GM21515 (cell line): ENCODE data around the gene CPD.
"Not testable (repeated sequence)": the region's sequence is repeated elsewhere in the genome, so short reads cannot be mapped to it uniquely, and the experiment has no call there.

Source experiments
- ATAC-seq: cut with Tn5 transposase; IDR thresholded peaks from one replicate; pipeline ENCODE4 v1.9.1; 2021; ENCODE audit not compliant: unreplicated experiment

CPD gene

DNA sequence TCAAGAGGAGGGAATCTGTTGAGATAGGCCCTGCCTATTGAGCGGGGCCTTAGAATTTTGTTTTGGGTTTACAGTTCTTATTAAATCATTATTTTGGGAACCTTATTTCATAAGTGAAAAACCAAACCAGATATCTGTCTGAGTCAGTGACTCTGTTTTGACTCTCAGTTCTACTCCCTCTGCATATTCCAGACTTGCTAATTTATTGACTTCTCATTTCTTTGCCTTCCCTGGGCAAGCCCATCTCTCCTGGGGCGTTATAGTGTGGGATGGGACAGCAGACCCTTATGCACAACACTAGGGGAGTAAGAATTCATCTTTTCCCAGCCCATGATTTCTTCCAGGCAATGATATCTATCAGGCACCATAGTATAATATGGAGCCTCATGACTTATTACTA, 45.7 kb downstream of the CPD start:
- ATAC-seq: no peak

DNA sequence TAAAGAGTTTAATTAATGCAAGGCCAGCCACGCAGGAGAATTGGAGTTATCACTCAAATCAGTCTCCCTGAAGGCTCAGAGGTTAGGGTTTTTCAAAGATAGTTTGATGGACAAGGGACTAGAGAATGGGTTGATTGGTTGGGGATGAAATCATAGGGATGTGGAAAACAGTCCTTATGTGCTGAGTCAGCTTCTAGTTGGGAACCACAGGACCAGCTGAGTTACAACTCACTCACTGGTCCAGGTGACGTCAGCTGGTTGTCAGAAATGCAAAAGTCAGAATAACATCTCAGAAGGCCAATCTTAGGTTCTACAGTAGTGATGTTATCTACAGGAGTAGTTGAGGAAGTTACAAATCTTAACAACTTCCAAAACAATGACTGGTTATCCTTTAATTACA, 47.6 kb downstream of the CPD start:
- ATAC-seq: no peak

DNA sequence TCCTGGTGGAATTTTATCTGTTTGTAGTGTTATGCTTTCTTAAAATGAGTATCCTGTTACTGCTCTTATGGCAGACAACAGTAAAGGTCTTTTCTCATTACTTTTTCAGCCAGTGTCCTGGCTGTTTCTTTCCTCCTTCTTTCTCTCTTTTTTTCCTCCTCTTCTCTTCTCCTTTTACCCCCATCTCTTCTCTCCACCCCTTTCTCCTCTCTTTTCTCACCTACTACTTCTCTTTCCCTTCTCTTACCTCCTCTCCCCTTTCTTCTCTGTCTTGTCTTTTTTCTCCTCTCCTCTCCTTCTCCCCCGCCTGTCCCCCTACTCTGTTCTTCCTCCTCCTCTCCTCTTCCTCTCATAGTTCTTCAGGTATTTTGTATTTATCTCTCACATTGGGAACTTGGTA, 48.9 kb downstream of the CPD start:
- ATAC-seq: no peak

DNA sequence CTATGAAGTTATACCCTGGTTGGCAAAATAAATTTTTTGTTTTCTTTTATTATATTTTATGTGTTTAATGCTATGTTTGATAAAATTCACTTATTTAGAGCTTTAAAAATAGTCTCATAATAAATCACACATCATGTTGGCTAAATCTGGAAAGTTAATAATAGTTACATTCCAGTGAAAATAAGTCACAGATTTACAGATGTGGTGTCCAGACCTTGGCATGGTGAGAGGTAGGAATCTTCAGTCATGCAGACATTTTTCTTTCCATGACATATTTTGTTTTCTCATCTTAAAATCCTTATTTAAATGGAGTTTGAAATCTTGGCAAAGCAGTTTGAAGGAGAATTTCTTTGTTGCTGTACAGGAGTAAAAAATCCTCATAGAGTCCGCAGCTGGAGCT, 50.4 kb downstream of the CPD start:
- no peak for ATAC-seq

DNA sequence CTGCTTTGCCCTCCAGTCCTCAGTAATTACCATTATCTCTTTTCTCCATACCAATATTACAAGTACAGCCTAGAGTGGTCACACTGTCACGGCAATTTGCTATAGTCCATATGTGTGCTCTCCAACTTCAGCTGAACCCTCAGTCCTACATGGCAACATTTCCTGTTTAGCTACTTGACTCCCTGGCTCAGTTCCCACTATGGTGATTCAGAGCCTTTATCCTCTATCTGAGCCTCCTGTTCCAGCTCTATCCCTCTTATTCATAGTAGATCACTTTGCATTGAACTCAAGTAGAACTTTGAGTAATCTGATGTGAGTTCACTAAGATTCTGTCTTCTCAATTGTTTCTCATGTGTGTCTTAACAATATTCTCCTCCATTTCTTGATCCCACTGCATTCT, 54.8 kb downstream of the CPD start:
- ATAC-seq: no peak

DNA sequence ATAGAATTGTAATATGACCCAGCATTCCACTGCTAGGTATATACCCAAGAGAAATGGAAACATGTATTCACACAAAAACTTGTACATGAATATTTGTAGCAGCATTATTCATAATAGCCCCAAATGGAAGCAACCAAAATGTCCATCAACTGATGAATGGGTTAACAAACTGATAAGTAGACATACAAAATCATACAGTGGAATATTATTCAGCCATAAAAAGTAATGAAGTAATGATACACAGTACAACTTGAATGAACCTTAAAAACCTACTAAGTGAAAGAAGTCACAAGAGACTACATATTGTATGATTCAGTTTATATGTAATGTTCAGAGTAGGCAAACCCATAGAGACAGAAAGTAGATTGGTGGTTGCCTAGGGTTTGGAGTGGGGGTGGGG, 58.0 kb downstream of the CPD start:
- no peak for ATAC-seq

DNA sequence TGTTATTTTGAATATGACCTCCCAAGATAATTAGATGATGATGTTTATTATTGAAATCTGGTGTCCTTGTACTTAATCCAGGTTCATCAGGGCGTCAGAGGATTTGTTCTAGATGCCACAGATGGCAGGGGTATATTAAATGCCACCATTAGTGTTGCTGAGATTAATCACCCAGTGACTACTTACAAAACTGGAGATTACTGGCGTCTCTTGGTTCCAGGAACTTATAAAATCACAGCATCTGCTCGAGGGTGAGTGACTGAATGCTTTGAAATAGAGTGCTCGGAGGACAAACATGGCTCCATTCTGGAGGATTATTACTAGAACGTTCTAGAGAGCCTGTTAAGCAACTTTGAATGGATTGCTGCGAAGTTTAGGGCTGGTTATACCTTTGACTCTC, 65.0 kb downstream of the CPD start:
- no peak for ATAC-seq

DNA sequence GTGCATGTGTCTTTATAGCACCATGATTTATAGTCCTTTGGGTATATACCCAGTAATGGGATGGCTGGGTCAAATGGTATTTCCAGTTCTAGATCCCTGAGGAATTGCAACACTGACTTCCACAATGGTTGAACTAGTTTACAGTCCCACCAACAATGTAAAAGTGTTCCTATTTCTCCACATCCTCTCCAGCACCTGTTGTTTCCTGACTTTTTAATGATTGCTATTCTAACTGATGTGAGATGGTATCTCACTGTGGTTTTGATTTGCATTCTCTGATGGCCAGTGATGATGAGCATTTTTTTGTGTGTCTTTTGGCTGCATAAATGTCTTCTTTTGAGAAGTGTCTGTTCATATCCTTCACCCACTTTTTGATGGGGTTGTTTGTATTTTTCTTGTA, 67.9 kb downstream of the CPD start:
- not testable (repeated sequence) for ATAC-seq

DNA sequence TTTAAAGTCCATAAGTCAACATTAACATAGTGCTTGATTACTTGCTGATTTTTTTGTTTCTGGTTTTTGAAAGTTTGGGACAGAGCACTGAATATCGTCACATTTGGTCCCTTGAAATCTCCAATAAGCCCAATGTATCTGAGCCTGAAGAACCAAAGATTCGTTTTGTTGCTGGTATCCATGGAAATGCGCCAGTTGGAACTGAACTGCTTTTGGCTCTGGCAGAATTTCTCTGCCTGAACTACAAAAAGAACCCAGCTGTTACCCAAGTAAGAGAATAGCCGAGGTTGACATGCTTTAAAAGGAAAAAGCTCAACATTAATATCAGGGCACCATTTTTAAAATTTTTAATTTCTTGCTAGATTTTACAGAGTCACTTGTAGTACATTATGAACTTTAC, 70.8 kb downstream of the CPD start:
- no peak for ATAC-seq

DNA sequence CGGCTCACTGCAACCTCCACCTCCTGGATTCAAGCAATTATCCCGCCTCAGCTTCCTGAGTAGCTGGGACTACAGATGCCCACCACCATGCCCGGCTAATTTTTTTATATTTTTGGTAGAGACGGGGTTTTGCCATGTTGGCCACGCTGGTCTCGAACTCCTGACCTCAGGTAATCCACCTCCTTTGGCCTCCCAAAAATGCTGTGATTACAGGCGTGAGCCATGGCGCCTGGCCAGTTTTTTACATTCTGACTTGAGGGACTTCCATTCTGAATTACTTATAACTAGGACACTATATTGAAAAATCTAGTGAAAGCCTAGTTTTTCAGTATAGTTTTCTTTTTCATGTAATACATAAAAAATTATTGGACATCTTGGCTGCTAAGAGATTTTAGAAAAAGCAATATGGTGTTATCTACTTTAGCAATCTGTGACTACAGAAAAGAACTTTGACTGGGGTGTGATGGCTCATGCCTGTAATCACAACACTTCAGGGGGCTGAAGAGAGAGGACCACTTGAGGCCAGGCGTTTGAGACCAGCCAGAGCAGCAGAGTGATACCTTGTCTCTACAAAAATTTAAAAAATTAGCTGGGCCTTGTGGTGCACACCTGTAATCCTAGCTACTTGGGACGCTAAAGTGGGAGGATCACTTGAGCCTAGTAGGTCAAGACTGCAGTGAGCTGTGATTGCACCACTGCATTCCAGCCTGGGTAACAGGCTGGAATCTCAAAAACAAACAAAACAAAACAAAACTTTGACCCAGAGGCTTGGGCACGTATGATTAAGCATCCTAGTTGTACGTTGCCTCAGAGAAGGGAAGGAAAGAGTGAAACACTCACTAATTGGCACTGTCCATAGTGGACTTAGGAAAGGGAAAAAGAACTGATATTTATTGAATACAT, 71.6 kb downstream of the CPD start:
- ATAC-seq: no peak

DNA sequence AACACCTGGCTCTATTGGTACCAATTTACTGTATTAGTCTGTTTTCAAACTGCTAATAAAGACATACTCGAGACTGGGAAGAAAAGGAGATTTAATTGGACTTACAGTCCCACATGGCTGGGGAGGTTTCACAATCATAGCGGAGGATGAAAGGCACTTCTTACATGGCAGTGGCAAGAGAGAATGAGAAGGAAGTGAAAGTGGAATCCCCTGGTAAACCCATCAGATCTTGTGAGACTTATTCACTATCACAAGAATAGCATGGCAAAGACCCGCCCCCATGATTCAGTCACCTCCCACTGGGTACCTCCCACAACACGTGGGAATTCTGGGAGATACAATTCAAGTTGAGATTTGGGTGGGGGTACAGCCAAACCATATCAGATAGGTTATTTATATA, 75.9 kb downstream of the CPD start:
- ATAC-seq: no peak

DNA sequence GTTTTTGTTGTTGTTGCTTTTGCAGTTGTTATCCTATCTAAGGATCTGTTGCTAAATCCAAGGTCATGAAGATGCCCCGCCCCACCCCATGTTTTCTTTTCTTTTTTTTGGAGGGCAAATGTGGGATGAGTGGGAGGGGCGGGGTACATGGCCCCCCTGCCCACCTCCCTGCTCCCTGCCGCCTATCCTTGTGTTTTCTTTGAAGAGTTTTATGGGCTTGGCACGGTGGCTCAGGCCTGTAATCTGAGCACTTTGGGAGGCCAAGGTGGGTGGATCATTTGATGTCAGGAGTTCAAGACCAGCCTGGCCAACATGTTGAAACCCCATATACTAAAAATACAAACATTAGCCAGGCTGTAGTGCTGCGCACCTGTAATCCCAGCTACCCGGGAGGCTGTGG, 79.6 kb downstream of the CPD start:
- ATAC-seq: no peak

DNA sequence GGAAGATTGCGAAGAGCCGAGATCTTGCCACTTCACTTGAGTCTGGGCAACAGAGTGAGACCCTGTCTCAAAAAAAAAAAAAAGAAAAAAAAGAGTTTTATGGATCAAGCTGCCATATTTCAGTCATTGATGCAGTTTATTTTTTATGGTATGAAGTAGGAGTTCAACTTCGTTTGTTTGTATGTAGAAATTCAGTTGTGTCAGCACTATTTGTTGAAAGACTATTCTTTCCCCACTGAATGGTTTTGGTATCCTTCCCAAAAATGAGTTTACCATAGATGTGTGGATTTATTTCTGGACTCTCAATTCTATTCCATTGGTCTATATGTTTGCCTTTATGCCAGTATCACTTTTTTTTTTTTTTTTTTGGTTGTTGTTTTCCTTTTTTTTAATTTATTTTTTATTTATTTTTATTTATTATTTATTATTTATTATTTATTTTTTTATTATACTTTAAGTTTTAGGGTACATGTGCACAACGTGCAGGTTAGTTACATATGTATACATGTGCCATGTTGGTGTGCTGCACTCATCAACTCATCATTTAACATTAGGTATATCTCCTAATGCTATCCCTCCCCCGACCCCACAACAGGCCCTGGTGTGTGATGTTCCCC, 80.2 kb downstream of the CPD start:
- not testable (repeated sequence) for ATAC-seq

DNA sequence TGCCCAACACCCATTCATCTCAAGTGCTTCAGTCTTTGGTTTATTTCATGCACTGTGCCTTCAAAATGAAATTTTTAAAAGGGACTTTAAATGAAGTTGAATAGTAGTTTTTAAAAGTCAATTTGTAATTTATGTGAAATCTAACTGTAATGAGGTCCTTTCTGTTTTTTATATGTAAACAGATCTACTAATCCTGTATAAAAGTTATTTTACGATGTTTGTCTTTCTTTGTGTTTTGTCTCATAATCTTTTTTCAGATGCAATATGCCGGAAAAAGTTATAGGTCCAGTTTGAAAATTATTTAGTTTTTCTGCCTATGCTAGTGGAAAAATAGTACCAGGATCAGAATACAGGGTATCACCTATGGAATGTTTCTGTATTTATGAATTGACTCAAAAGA, 89.7 kb downstream of the CPD start:
- no peak for ATAC-seq

DNA sequence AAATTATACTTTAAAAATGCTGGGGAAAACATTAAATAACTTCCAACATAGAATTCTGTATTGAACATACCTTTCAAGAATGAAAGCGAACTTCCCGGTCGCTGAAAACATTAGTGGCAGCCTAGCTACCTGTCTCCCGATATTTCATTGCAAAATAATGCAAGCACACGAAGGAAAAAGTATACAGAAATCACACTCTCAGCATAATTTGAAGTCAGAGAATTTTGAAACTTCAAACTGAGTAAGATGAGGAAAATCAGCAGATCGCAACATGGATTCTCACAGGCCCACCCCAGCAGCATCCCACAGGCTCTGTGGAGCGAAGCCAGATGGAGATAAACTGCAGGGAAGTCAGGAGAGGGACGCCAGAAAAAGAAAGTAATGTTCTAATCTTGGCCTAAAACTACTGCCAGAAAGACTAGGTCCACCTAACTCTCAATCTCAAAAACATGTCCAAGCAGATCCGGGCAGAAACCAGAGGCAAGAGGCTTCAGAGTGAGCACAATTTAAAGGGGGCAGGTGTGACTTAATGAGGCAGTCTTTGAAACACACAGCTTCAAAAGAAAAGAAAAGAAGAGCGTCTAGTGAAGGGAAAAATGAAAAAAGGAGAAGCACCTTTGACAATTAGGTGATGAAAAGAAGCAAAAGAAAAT, 93.6 kb downstream of the CPD start:
- ATAC-seq: no peak

DNA sequence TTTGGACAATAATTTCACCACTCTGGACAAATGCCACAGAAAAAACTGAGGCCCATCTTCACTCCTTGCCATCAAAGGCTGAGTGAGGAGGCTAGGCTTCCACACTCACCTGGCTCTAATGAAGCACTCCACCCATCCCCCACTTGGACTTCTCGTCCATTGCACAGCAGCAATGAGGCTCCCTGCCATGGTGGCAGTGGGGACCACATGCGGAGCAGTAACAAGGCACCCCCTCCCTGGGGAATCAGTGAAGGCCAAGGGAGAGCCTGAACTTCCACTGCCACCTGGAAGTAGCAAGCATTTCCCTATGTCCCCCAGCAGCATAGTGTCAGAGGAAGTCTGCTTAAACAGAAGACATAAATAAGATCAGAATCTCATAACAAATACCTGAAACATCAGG, 96.5 kb downstream of the CPD start:
- no peak for ATAC-seq

DNA sequence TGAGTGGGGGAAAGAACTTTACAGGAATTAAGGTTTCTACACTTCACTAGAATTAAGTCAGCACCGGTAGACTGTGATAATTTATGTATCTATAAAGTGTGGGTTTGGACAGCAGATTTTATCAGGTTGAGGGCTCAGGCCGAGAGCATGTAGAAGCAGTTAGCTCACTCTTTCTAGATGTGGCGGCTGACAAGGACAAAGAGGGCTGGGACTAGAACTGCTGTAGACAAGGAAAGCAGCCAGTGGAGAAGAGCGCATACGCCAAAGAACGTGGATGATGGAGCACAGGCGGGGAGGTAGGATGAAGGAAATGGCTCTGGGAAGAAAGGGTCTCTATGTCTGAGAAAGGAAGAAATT, 98.0 kb downstream of the CPD start:
- peak; percentile 32 for ATAC-seq

DNA sequence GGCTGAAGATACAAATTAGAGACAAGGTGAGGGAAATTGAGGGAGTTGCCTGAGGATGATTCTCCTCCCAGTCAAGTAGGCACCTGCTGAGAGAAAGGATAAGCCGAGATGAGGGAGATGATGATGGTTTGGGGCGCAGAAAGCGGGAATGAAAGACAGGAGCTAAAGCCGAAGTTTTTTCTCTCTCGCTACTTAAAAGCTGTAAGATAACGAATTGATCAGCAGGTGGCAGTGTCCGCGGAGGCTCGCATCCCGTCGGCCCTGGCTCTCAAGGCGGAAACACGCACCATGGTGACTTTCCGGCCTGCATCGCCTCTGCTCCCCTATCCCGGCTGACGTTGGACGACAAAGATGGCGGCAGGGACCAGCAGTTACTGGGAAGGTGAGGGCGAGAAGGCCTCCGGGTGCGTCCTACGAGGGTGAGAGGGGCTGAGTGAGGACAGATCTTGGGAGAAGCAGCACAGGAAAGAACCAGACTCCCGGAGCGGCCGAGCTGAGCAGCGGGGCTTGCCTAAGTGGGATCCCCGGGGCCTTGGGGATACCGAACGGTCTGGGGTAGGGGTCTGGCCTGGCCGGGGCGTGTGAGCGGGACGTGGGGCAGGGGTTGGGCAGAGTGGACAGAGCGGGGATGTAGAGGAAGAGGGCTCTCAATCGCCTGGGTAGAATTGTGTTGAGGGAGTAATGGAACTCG, 98.5 kb downstream of the CPD start, which contains the start of gene GOSR1:
GOSR1 (plus strand) TSS at position 326 of the 691 bp plus-strand sequence; CDS start at position 352, 26 bp downstream.
- peak; percentile 90 for ATAC-seq

DNA sequence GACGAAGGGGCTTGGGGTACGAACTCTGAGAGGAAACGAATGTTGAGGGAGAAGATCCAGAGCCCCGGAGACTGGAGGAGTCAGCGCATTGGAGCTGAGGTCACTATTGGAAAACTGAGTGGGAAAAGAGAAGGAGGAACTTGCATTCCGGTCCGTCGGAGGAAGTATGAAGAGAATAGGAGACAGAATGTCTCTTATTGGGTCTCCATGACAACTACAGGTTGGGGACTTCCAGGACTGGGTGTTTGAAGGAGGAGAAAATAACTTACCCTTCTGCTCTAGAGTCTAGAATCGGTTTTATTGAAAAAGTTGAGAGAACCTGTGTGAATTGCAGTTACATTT, 99.0 kb downstream of the CPD start:
- ATAC-seq: peak; percentile 12

DNA sequence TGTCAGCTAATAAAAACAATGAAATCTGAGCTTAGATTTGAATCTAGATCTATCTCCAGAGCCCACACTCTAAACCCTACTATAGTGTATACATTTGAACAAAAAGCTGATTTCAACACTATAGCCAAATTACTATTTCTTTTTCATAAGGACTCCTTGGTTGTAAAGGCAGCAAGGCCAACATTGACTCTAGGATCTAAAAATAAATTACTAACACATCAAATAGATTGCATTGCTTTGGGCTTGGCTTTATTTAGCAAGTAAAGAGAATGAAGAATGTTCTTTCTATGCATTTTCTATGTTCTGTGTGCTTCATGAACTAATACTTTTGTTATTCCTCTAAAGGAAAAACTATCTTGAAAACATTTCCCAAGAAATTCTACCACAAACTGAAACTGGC, 103.8 kb downstream of the CPD start:
- ATAC-seq: no peak

DNA sequence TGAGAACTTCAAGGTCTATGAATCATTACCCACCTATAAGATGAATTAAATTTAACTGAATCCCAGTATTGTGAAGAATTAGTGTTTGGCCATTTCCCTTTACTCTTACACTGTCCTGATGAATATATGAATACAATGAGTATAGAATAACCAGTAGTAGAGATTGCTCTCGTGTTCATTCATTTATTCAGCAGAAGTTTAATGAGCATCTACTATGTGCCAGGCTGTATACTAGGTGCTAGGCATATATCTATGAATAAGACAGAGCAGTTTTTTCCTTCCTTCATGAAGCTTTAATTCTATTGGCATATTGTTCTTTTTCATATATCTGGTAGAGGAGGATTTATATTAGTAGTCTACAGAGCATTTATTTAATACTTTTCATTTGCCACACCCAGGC, 104.4 kb downstream of the CPD start:
- no peak for ATAC-seq

DNA sequence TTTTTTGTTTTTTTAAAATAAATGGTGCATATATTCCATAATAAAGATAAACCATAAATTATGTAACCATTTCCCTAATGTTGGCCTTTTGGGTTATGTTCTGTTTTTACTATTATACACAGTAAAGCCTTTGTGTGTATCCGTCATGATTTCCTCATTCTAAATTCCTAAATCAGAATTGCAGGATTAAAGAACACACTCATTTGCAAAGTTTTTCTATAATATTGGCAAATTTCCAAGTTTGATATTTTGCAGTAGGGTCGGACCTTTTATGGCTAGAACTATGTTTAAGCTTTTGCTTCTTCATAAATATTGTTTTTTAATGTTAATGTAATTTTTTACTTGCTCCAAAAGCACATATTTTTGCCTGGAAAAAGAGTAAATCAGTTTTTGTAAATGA, 115.1 kb downstream of the CPD start:
- ATAC-seq: no peak
